Measurements from ENCODE around the gene CXCL12.

GRCh38 chr10:44385026-44385695 is at the start of gene CXCL12:
- no peak for TF ChIP-seq POLR2AphosphoS5 (IDR thresholded peaks at IDR 0.05; ENCODE audit: low read depth, low read length)
- no peak for TF ChIP-seq CTCF (IDR thresholded peaks at IDR 0.05)
- no peak for TF ChIP-seq SIN3A (IDR thresholded peaks at IDR 0.05; ENCODE audit: borderline replicate concordance, insufficient read depth, low read depth, low read length)
- TF ChIP-seq REST (IDR thresholded peaks at IDR 0.05; ENCODE audit: insufficient read depth in 1 of 2, low read depth in 2 of 2, low read length in 1 of 2): no peak
- no peak for TF ChIP-seq TCF7L2 (IDR thresholded peaks at IDR 0.05; ENCODE audit: low read depth, low read length)
